ENCODE measurements around the gene RPS6KA4. TPM values are rescaled to one million over a fixed set of nuclear protein-coding genes. Genes with fewer than 3 reads are reported as not detected.

Gene RPS6KA4
- total RNA-seq, 1 donor = 35.8 TPM

DNA sequence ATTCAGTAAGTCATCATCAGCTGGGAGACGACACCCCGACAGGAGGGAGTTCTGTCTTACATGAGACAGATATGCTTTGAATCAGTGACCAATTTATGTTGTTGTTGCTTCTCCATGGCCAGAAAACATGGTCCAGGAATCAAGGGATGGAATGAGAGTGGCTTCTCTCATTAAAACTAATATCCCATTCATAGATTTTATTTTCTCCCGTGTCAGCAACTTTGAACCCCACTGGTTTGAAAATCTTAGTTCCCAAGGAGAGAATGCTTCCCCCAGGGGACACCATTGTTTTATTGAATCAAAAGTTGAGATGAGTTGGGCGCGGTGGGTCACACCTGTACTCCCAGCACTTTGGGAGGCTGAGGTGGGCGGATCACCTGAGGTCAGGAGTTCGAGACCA, 42.8 kb downstream of the RPS6KA4 start:
- H3K4me3 ChIP-seq (ENCODE audit: low read depth, low read length) = no peak overlapping the region
- no peak for DNase-seq (ENCODE audit: low read depth)
- TF ChIP-seq CTCF (IDR thresholded peaks at IDR 0.05; ENCODE audit: insufficient read depth, low read depth, low read length) = no peak

GRCh38 chr11:64403106-64403505, 44.1 kb downstream of the RPS6KA4 start:
- no peak for DNase-seq (ENCODE audit: low read depth)
- no peak overlapping the region for H3K4me3 ChIP-seq (ENCODE audit: low read depth, low read length)
- no peak for TF ChIP-seq CTCF (IDR thresholded peaks at IDR 0.05; ENCODE audit: insufficient read depth, low read depth, low read length)

DNA sequence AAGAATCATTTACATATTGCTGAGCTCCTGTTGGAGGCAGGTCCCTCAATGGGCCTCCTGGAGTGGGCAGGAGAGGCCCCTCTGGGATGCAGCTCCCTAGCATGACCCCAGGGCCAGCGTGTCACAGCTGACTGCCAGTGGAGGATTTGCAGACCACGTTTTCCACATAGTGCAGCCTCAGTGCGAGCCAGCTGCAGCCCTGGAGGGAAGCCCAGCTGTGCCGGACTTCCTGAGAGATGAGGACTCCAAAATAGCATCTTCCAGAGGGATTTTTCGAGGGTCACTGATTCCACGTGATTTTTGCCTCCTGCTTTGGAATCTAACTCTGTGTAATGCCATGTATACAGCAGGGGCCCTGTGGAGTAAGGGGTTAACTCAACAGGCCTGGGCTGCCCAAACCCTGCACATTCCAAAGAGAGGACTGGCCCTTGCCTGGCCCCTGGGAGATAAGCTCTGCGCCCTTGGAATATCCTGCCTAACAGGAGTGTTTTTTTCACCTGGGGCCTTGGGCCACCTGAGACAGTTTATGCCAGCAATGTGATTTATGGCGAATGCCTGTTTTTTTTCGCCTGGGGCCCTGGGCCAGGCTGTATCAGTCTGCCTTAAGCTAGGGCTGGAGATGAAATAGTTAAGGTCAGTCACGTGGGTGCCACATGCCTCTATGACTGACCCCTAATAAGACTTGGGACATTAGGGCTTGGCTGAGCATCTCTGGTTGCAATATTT, 47.4 kb downstream of the RPS6KA4 start:
- DNase-seq (ENCODE audit: low read depth) = peak; percentile 38
- TF ChIP-seq CTCF (IDR thresholded peaks at IDR 0.05; ENCODE audit: insufficient read depth, low read depth, low read length) = no peak
- H3K4me3 ChIP-seq (ENCODE audit: low read depth, low read length) = no peak overlapping the region

DNA sequence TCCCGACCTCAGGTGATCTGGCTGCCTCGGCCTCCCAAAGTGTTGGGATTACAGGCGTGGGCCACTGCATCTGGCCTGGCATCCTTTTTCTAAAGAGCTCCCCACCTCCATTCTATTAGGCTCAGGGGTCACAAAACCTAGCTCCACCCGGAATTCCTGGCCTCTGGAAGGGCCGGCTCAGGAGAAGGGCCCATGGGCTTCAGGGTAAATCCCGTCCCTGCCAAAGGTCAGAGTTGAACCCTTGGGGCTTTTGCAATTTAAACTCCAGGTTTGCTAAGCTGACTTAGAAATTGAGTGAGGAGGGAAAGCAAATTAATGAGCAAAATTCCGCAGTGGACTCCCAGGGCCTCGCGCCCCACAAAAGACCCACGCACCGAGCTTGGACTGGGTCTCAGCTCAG, 48.3 kb downstream of the RPS6KA4 start:
- no peak for DNase-seq (ENCODE audit: low read depth)
- no peak for TF ChIP-seq CTCF (IDR thresholded peaks at IDR 0.05; ENCODE audit: insufficient read depth, low read depth, low read length)

GRCh38 chr11:64407630-64408029, 48.7 kb downstream of the RPS6KA4 start:
- no peak for DNase-seq (ENCODE audit: low read depth)
- no peak for TF ChIP-seq CTCF (IDR thresholded peaks at IDR 0.05; ENCODE audit: insufficient read depth, low read depth, low read length)
- H3K4me3 ChIP-seq (ENCODE audit: low read depth, low read length) = no peak overlapping the region

More for the DNA sequence above, 48.3 kb downstream of the RPS6KA4 start:
- H3K4me3 ChIP-seq (ENCODE audit: low read depth, low read length) = no peak overlapping the region

- no peak for TF ChIP-seq CTCF (IDR thresholded peaks at IDR 0.05; ENCODE audit: insufficient read depth, low read depth, low read length)
- no peak for DNase-seq (ENCODE audit: low read depth)
- H3K4me3 ChIP-seq (ENCODE audit: low read depth, low read length) = no peak overlapping the region
Measured at GRCh38 chr11:64409278-64409677, 50.3 kb downstream of the RPS6KA4 start.
